ENCODE data around the gene E2F8. TPM values are rescaled to one million over a fixed set of nuclear protein-coding genes. Genes with fewer than 3 reads are reported as not detected.

The E2F8 gene
- total RNA-seq, 4 donors from 2014 or later = 0.64 to 1.2 (median 1.2) TPM; not detected in 1

GRCh38 chr11:19268909-19269308 is 28.2 kb upstream of the E2F8 start:
- DNase-seq = no peak
- 78 to 80% methylated on average over 1 of the region's 1 CpG for WGBS, 2 donors (ENCODE audit: low coverage in 1 of 2)
- Histone ChIP-seq H3K9me3 (no peaks in the 10 kb centered on the region), H3K4me1 (no peaks in the 10 kb centered on the region), H3K27me3 (no peaks in the 10 kb centered on the region), H3K4me3 (no peak overlapping the region), H3K27ac (no peak overlapping the region), H3K36me3 (no peaks in the 10 kb centered on the region)
- intact Hi-C loops (cut with DNase I; ENCODE audit: low total_unique reads) (no loop called here), in situ Hi-C loops (cut with MboI; ENCODE audit: low pct_ligation_motif_present in 1 of 4, low pct_unique_long_range_greater_than_20kb in 1 of 4, low sequenced_read_pairs in 3 of 4) (loop anchor here in 1 of 4 donors (10.0 kb wide), 1 partner anchor 194 kb away; no protein-coding TSS in a partner anchor)
- TF ChIP-seq, protein P1, sequence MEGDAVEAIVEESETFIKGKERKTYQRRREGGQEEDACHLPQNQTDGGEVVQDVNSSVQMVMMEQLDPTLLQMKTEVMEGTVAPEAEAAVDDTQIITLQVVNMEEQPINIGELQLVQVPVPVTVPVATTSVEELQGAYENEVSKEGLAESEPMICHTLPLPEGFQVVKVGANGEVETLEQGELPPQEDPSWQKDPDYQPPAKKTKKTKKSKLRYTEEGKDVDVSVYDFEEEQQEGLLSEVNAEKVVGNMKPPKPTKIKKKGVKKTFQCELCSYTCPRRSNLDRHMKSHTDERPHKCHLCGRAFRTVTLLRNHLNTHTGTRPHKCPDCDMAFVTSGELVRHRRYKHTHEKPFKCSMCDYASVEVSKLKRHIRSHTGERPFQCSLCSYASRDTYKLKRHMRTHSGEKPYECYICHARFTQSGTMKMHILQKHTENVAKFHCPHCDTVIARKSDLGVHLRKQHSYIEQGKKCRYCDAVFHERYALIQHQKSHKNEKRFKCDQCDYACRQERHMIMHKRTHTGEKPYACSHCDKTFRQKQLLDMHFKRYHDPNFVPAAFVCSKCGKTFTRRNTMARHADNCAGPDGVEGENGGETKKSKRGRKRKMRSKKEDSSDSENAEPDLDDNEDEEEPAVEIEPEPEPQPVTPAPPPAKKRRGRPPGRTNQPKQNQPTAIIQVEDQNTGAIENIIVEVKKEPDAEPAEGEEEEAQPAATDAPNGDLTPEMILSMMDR (IDR thresholded peaks at IDR 0.05) = no peak
- TF ChIP-seq POLR2A (IDR thresholded peaks at IDR 0.05) = no peak
- no peak for TF ChIP-seq EP300 (IDR thresholded peaks at IDR 0.05; ENCODE audit: low read depth)
- no peak for TF ChIP-seq POLR2AphosphoS5 (IDR thresholded peaks at IDR 0.05)

DNA sequence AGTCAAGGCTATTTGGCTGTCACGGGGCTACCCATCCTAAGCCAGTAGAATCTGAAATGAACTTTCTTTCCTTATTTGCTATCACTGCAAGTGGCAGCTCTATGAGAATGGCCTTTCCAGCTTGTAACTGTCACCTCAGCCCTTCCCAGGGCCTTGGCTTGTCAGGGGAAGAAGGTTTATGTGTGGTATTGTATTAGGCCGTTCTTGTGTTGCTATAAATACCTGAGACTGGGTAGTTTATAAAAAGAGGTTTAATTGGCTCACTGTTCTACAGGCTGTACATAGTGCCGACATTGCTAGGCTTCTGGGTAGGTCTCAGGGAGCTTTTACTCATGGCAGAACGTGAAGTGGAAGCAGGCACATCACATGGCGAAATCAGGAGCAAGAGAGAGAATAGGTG is 26.8 kb upstream of the E2F8 start:
- 70 to 80% methylated on average over 2 to 5 of the region's 5 CpGs for WGBS, 2 donors (ENCODE audit: low coverage in 1 of 2)
- intact Hi-C loops (cut with DNase I; ENCODE audit: low total_unique reads) = no loop called here
- Histone ChIP-seq H3K4me3 (no peak overlapping the region), H3K36me3 (no peaks in the 10 kb centered on the region), H3K4me1 (no peaks in the 10 kb centered on the region), H3K27me3 (no peaks in the 10 kb centered on the region), H3K9me3 (no peaks in the 10 kb centered on the region), H3K27ac (no peak overlapping the region)
- in situ Hi-C loops (cut with MboI; ENCODE audit: low pct_ligation_motif_present in 1 of 4, low pct_unique_long_range_greater_than_20kb in 1 of 4, low sequenced_read_pairs in 3 of 4) = loop anchor here in 1 of 4 donors (10.0 kb wide), 1 partner anchor 193 kb away; no protein-coding TSS in a partner anchor
- TF ChIP-seq EP300 (IDR thresholded peaks at IDR 0.05; ENCODE audit: low read depth) = no peak
- TF ChIP-seq, protein P1 (IDR thresholded peaks at IDR 0.05) = no peak
- TF ChIP-seq POLR2A (IDR thresholded peaks at IDR 0.05) = no peak
- TF ChIP-seq POLR2AphosphoS5 (IDR thresholded peaks at IDR 0.05) = no peak
- no peak for DNase-seq

DNA sequence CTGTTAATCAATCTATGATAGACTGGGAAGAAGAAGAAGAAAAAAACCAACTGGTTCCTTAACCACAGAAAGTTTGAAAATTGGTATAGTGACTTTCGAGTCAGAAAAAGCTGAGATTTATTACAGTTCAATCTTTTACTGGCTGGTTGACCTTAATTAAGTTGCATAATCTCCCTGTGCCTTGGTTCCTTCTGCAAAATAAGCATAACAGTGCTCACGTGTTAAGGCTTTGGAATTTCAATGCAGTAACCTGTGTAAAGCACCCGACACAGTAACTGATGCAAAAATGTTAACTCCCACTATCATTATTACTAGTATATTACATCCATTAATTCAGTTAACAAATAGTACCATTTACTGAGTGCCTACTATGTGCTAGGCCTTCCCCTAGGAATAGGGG is 22.6 kb upstream of the E2F8 start:
- intact Hi-C loops (cut with DNase I; ENCODE audit: low total_unique reads) = loop anchor here (5.0 kb wide), 1 partner anchor 289 kb away; no protein-coding TSS in a partner anchor
- in situ Hi-C loops (cut with MboI; ENCODE audit: low pct_ligation_motif_present in 1 of 4, low pct_unique_long_range_greater_than_20kb in 1 of 4, low sequenced_read_pairs in 3 of 4) = loop anchor here in 1 of 4 donors (10.0 kb wide), 1 partner anchor 189 kb away; no protein-coding TSS in a partner anchor
- no peaks in the 10 kb centered on the region for H3K9me3 ChIP-seq
- TF ChIP-seq POLR2AphosphoS5 (IDR thresholded peaks at IDR 0.05) (no peak), EP300 (IDR thresholded peaks at IDR 0.05; ENCODE audit: low read depth) (no peak), POLR2A (IDR thresholded peaks at IDR 0.05) (no peak)
- TF ChIP-seq, protein P1 (IDR thresholded peaks at IDR 0.05) = no peak
- H3K4me3 ChIP-seq = no peak overlapping the region
- H3K27me3 ChIP-seq = no peaks in the 10 kb centered on the region
- no peaks in the 10 kb centered on the region for H3K36me3 ChIP-seq
- peaks cover 0 to 4% (median 0%) of the 10 kb centered on the region in 4 donors for H3K4me1 ChIP-seq
- no peak overlapping the region for H3K27ac ChIP-seq
- WGBS, 2 donors (ENCODE audit: low coverage in 1 of 2) = 75 to 76% methylated on average over 3 of the region's 3 CpGs
- DNase-seq = no peak

GRCh38 chr11:19259487-19260345 is 19.0 kb upstream of the E2F8 start:
- DNase-seq = peak; percentile 75
- intact Hi-C loops (cut with DNase I; ENCODE audit: low total_unique reads) = loop anchor here (5.0 kb wide), 2 partner anchors 293 to 1358 kb away; no protein-coding TSS in a partner anchor
- H3K4me1 ChIP-seq = peaks cover 0 to 4% (median 0%) of the 10 kb centered on the region in 4 donors
- no peaks in the 10 kb centered on the region for H3K9me3 ChIP-seq
- in situ Hi-C loops (cut with MboI; ENCODE audit: low pct_ligation_motif_present in 1 of 4, low pct_unique_long_range_greater_than_20kb in 1 of 4, low sequenced_read_pairs in 3 of 4) = loop anchor here in 1 of 4 donors (10.0 kb wide), 1 partner anchor 185 kb away; no protein-coding TSS in a partner anchor
- H3K27ac ChIP-seq = no peak overlapping the region
- H3K27me3 ChIP-seq = no peaks in the 10 kb centered on the region
- WGBS, 2 donors (ENCODE audit: low coverage in 1 of 2) = 46 to 47% methylated on average over 6 of the region's 6 CpGs
- TF ChIP-seq EP300 (IDR thresholded peaks at IDR 0.05; ENCODE audit: low read depth) (no peak), POLR2AphosphoS5 (IDR thresholded peaks at IDR 0.05) (no peak), POLR2A (IDR thresholded peaks at IDR 0.05) (no peak)
- TF ChIP-seq, protein P1 (IDR thresholded peaks at IDR 0.05) = peak; percentile 87 to 96 (median 92)
- peak overlapping the region in 1 of 4 donors; percentile 19 for H3K4me3 ChIP-seq
- no peaks in the 10 kb centered on the region for H3K36me3 ChIP-seq
